ENCODE measurements around the gene ETV5.

- TF ChIP-seq, protein P1, sequence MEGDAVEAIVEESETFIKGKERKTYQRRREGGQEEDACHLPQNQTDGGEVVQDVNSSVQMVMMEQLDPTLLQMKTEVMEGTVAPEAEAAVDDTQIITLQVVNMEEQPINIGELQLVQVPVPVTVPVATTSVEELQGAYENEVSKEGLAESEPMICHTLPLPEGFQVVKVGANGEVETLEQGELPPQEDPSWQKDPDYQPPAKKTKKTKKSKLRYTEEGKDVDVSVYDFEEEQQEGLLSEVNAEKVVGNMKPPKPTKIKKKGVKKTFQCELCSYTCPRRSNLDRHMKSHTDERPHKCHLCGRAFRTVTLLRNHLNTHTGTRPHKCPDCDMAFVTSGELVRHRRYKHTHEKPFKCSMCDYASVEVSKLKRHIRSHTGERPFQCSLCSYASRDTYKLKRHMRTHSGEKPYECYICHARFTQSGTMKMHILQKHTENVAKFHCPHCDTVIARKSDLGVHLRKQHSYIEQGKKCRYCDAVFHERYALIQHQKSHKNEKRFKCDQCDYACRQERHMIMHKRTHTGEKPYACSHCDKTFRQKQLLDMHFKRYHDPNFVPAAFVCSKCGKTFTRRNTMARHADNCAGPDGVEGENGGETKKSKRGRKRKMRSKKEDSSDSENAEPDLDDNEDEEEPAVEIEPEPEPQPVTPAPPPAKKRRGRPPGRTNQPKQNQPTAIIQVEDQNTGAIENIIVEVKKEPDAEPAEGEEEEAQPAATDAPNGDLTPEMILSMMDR (IDR thresholded peaks at IDR 0.05) = no peak
- TF ChIP-seq POLR2AphosphoS5 (IDR thresholded peaks at IDR 0.05) = no peak
Measured at GRCh38 chr3:186046838-186047237, 62.1 kb downstream of the ETV5 start.
